NCI-H748 (cell line): ENCODE results near the gene PHRF1.
"Not testable (repeated sequence)": the region's sequence is repeated elsewhere in the genome, so short reads cannot be mapped to it uniquely, and the experiment has no call there.

Experiments used
- DNase-seq: peaks from one replicate; lab custom pipeline; 2025; ENCODE audit not compliant: unreplicated experiment; lab: John Stamatoyannopoulos, UW

PHRF1 gene

GRCh38 chr11:626475-627307 is 50.4 kb downstream of the PHRF1 start, which contains the start of gene SCT:
Gene SCT, minus strand, starts transcription at chr11:627181. Its CDS starts 38 bp downstream, at chr11:627143.
- DNase-seq = no peak

GRCh38 chr11:627308-627576 is 51.0 kb downstream of the PHRF1 start:
- no peak for DNase-seq

GRCh38 chr11:628056-628455 is 51.8 kb downstream of the PHRF1 start:
- no peak for DNase-seq

- no peak for DNase-seq
Measured at GRCh38 chr11:629237-629583, 52.9 kb downstream of the PHRF1 start.

- DNase-seq = no peak
Measured at GRCh38 chr11:630871-631270, 54.6 kb downstream of the PHRF1 start.

GRCh38 chr11:635945-636510 is 59.8 kb downstream of the PHRF1 start:
- DNase-seq = no peak

GRCh38 chr11:636511-637332 is 60.5 kb downstream of the PHRF1 start, which contains the start of gene DRD4:
Gene DRD4, plus strand, starts transcription at chr11:637269. Its CDS starts 36 bp downstream, at chr11:637305.
- DNase-seq = no peak

GRCh38 chr11:637333-637592 is 61.0 kb downstream of the PHRF1 start:
- no peak for DNase-seq

GRCh38 chr11:637593-638521 is 61.6 kb downstream of the PHRF1 start:
- DNase-seq = no peak

- DNase-seq = no peak
Measured at GRCh38 chr11:638631-639331, 62.5 kb downstream of the PHRF1 start.

GRCh38 chr11:639332-639955 is 63.2 kb downstream of the PHRF1 start:
- DNase-seq = no peak

GRCh38 chr11:640021-640706 is 63.9 kb downstream of the PHRF1 start:
- no peak for DNase-seq

GRCh38 chr11:641806-642370 is 65.6 kb downstream of the PHRF1 start:
- DNase-seq = no peak

GRCh38 chr11:643366-643765 is 67.1 kb downstream of the PHRF1 start:
- no peak for DNase-seq

GRCh38 chr11:643849-644738 is 67.8 kb downstream of the PHRF1 start:
- DNase-seq = no peak

GRCh38 chr11:645536-645935 is 69.3 kb downstream of the PHRF1 start:
- no peak for DNase-seq

GRCh38 chr11:646214-646613 is 69.9 kb downstream of the PHRF1 start:
- DNase-seq = no peak

- DNase-seq = not testable (repeated sequence)
Measured at GRCh38 chr11:647672-648158, 71.4 kb downstream of the PHRF1 start.
